ENCODE results near the gene TREML2.
A peak's percentile ranks its signal among the peaks of the same experiment; 100 is the strongest.

DNA sequence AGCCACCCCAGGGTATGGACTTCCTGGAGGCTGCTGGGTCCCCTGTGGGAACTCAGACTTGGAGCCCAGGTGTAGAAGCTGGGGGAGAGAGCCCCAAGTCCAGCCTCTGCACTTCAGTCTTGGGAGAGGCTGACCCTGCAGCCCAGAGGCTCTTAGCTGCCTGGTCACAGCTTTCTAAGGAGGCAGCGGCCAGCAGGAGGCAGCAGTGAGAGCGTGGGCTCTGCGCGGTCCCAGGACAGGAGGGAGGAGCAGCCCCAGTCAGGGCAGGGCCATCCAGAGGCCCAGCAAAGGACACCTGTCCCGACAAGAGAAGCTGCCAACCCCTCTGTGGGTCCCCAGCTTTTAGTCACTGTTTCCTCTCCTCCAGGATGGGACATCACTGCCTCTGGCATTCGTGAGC is 9.4 kb downstream of the TREML2 start:
- TF ChIP-seq, protein P1, sequence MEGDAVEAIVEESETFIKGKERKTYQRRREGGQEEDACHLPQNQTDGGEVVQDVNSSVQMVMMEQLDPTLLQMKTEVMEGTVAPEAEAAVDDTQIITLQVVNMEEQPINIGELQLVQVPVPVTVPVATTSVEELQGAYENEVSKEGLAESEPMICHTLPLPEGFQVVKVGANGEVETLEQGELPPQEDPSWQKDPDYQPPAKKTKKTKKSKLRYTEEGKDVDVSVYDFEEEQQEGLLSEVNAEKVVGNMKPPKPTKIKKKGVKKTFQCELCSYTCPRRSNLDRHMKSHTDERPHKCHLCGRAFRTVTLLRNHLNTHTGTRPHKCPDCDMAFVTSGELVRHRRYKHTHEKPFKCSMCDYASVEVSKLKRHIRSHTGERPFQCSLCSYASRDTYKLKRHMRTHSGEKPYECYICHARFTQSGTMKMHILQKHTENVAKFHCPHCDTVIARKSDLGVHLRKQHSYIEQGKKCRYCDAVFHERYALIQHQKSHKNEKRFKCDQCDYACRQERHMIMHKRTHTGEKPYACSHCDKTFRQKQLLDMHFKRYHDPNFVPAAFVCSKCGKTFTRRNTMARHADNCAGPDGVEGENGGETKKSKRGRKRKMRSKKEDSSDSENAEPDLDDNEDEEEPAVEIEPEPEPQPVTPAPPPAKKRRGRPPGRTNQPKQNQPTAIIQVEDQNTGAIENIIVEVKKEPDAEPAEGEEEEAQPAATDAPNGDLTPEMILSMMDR (IDR thresholded peaks at IDR 0.05): peak in 11 of 12 donors; percentile 14 to 54 (median 31)
- TF ChIP-seq POLR2A (IDR thresholded peaks at IDR 0.05): no peak

All from heart left ventricle (tissue), 13 donors.